ENCODE measurements around the gene SHISA3. TPM values are rescaled to one million over a fixed set of nuclear protein-coding genes. Genes with fewer than 3 reads are reported as not detected.

Gene SHISA3
- total and polyA plus RNA-seq, 3 donors from 2014 or later = 0.81 to 1.6 TPM; not detected in 1

DNA sequence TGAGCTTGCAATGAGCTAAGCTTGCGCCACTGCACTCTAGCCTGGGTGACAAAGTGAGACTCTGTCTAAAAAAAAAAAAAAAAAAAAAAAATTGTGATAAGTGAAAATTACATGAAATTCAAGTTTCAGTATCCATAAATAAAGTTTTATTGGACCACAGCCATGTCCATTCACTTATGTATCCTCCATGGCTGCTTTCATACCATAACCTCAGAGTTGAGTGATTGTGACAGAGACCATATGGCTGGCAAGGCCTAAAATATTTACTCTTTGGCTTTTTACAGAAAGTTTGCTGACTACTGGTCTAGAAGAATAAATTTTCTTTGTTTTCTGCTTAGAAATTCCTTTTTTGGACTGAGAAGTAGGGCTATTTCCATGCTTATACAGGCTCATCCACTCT is 11.8 kb upstream of the SHISA3 start:
- TF ChIP-seq, protein P1, sequence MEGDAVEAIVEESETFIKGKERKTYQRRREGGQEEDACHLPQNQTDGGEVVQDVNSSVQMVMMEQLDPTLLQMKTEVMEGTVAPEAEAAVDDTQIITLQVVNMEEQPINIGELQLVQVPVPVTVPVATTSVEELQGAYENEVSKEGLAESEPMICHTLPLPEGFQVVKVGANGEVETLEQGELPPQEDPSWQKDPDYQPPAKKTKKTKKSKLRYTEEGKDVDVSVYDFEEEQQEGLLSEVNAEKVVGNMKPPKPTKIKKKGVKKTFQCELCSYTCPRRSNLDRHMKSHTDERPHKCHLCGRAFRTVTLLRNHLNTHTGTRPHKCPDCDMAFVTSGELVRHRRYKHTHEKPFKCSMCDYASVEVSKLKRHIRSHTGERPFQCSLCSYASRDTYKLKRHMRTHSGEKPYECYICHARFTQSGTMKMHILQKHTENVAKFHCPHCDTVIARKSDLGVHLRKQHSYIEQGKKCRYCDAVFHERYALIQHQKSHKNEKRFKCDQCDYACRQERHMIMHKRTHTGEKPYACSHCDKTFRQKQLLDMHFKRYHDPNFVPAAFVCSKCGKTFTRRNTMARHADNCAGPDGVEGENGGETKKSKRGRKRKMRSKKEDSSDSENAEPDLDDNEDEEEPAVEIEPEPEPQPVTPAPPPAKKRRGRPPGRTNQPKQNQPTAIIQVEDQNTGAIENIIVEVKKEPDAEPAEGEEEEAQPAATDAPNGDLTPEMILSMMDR (IDR thresholded peaks at IDR 0.05) = no peak
- no peak for TF ChIP-seq POLR2A (IDR thresholded peaks at IDR 0.05)
- WGBS, 2 donors = 92 to 93% methylated on average over 1 of the region's 1 CpG
- H3K4me3 ChIP-seq = no peak overlapping the region

DNA sequence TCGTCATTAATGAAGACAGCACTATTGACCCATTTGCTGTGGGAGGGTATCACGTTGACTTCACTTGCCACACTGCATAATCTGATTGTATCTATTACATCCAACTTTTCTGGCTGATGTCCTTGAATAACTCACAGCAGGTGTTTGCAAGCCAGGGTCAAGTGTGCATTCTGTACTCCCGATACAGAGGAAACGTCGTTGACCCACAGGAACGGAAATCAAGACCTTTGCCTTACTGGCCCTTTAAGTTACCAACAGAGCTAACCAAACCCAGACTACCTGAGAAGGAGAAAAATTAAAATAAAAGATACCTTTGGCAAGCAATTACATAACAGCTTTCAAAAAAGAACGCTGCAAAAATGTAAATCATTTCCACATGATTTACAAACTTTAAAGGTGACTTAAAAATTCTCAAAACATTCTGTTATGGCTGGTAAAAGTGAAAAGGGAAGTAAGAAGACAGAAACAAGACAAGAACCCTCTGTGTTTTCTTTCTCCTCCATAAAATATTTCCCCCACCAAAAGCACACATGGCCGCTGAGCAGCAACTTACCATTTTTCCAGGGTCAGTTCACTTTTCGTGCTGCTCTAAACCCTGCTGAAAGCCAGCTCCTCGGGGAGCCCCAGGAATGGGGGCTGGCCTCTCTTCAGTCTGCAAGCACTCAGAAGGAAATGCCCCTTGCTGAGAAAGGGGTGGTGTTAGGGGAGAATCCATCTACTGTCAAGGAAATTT is 6.5 kb upstream of the SHISA3 start:
- H3K4me1 ChIP-seq = no peaks in the 10 kb centered on the region
- no peak for DNase-seq
- H3K4me3 ChIP-seq = no peak overlapping the region
- H3K9me3 ChIP-seq = no peaks in the 10 kb centered on the region
- intact Hi-C loops (cut with DNase I; ENCODE audit: low total_unique reads) = no loop called here
- H3K36me3 ChIP-seq (ENCODE audit: low read depth, missing control alignments) = no peaks in the 10 kb centered on the region
- H3K27ac ChIP-seq = no peak overlapping the region
- 56 to 60% methylated on average over 10 of the region's 10 CpGs for WGBS, 2 donors
- TF ChIP-seq POLR2A (IDR thresholded peaks at IDR 0.05) = no peak
- TF ChIP-seq, protein P1 (IDR thresholded peaks at IDR 0.05) = no peak
- no peaks in the 10 kb centered on the region for H3K27me3 ChIP-seq

More for the DNA sequence above, 11.8 kb upstream of the SHISA3 start:
- Histone ChIP-seq H3K27ac (no peak overlapping the region), H3K36me3 (ENCODE audit: low read depth, missing control alignments) (no peaks in the 10 kb centered on the region), H3K4me1 (no peaks in the 10 kb centered on the region), H3K9me3 (no peaks in the 10 kb centered on the region), H3K27me3 (no peaks in the 10 kb centered on the region)
- no peak for DNase-seq
- intact Hi-C loops (cut with DNase I; ENCODE audit: low total_unique reads) = loop anchor here (10.0 kb wide), 1 partner anchor 119 kb away; no protein-coding TSS in a partner anchor

DNA sequence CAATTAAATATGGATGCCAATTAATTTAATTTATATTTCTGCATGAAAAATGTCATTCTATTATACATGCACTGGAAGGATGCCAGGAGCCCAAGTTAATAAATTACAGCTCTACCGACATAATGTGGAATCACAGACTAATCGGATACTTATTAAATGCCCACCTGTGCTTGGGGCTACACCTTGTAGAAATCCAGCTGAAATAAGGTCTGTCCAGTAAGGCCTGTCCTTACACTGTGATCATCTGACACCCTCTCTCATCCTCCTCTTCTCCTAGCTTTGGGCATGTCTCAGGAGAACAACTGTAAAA is 6.0 kb upstream of the SHISA3 start:
- WGBS, 2 donors = 78 to 80% methylated on average over 2 of the region's 2 CpGs
- intact Hi-C loops (cut with DNase I; ENCODE audit: low total_unique reads) = no loop called here
- DNase-seq = no peak
- H3K4me1 ChIP-seq = no peaks in the 10 kb centered on the region
- no peaks in the 10 kb centered on the region for H3K27me3 ChIP-seq
- no peaks in the 10 kb centered on the region for H3K9me3 ChIP-seq
- no peak for TF ChIP-seq POLR2A (IDR thresholded peaks at IDR 0.05)
- TF ChIP-seq, protein P1 (IDR thresholded peaks at IDR 0.05) = no peak
- no peak overlapping the region for H3K4me3 ChIP-seq
- H3K36me3 ChIP-seq (ENCODE audit: low read depth, missing control alignments) = no peaks in the 10 kb centered on the region
- H3K27ac ChIP-seq = no peak overlapping the region

DNA sequence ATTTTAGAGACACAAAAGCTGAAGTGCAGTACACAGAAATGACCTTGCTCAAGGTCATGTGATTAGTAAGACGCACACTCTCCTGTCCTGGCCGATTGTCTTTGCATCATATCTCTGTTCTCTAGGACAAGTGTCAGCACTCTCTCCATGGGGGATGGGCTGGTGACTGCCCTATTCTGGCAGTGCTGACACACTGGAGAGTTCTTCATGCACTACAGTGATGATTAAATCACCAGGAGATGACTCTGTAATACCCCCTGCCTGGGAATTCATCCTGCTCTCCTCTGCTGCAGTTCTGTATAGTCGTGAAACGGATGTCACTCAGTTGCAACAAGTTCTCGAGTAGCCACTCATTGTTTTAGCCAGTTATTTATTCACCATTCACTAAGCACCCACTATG is 5.3 kb upstream of the SHISA3 start:
- 57 to 65% methylated on average over 5 of the region's 5 CpGs for WGBS, 2 donors
- Histone ChIP-seq H3K4me1 (no peaks in the 10 kb centered on the region), H3K27me3 (no peaks in the 10 kb centered on the region), H3K36me3 (ENCODE audit: low read depth, missing control alignments) (no peaks in the 10 kb centered on the region), H3K9me3 (no peaks in the 10 kb centered on the region), H3K4me3 (no peak overlapping the region), H3K27ac (no peak overlapping the region)
- intact Hi-C loops (cut with DNase I; ENCODE audit: low total_unique reads) = no loop called here
- no peak for TF ChIP-seq POLR2A (IDR thresholded peaks at IDR 0.05)
- TF ChIP-seq, protein P1 (IDR thresholded peaks at IDR 0.05) = no peak
- DNase-seq = no peak

DNA sequence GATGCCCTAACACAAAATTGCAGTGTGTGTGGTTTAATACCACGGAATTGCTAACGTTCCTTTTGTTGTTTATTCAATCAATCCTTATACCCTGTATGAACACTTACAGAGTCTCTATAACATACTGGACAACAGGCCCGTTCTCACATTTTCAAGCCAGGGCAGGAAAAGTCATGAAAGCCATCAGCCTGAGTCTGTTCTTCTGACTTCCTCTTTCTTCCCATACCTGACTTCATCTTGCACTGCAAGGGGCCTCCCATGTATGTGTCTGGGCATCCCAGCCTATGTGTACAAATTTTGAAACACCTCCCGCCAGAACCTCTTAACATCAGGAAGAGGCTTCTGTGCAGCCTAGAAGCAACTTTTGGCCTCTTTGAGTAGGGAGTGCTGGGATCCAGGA is 4.9 kb upstream of the SHISA3 start:
- 92 to 94% methylated on average over 4 of the region's 4 CpGs for WGBS, 2 donors
- Histone ChIP-seq H3K27ac (no peak overlapping the region), H3K9me3 (no peaks in the 10 kb centered on the region), H3K27me3 (no peaks in the 10 kb centered on the region), H3K4me1 (no peaks in the 10 kb centered on the region), H3K36me3 (ENCODE audit: low read depth, missing control alignments) (no peaks in the 10 kb centered on the region), H3K4me3 (no peak overlapping the region)
- no peak for DNase-seq
- intact Hi-C loops (cut with DNase I; ENCODE audit: low total_unique reads) = no loop called here
- TF ChIP-seq POLR2A (IDR thresholded peaks at IDR 0.05) = no peak
- TF ChIP-seq, protein P1 (IDR thresholded peaks at IDR 0.05) = no peak
